NCI-H2171 (cell line): ENCODE results near the gene PRSS48.
"Not testable (repeated sequence)": the region's sequence is repeated elsewhere in the genome, so short reads cannot be mapped to it uniquely, and the experiment has no call there.

Experiments used
- DNase-seq: peaks from one replicate; lab custom pipeline; 2025; lab: John Stamatoyannopoulos, UW

The PRSS48 gene

GRCh38 chr4:151260526-151260925 lies 16.4 kb upstream of the PRSS48 start:
- DNase-seq: no peak

DNA sequence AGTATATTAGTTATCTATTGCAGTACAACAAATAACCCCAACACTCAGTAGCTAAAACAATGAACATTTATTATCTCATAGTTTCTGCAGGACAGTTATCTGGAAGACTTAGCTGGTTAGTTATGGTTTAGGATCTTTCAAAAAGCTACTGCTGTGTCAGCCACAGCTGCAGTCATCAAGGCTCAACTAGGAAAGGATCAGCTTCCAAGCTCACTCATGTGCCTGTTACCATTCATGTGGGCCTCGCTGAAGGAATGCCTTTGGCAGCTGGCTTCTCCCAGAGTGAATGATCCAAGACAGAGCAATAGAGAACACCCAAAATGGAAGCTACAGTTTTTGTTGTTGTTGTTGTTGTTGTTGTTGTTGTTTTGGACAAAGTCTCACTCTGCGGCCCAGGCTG lies 13.5 kb upstream of the PRSS48 start:
- DNase-seq: no peak

DNA sequence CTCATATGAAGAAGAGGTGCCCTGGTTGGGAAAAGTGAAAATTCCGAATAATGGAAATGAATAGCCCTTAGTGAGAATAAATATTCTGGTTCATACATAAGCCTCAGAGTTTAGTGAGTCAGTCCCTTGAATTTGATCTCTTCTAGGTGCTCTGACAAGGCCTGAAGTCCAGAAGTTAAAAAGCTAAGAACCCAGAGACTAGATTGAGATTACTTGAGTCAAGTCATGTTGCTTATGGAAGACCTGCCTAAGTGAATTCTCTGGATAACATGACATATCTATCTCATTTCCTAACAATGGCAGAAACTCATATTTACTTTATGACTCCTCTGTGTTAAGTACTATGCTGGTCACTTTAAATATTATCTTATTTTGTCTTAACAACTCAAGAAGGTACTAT lies 10.5 kb upstream of the PRSS48 start:
- DNase-seq: no peak

DNA sequence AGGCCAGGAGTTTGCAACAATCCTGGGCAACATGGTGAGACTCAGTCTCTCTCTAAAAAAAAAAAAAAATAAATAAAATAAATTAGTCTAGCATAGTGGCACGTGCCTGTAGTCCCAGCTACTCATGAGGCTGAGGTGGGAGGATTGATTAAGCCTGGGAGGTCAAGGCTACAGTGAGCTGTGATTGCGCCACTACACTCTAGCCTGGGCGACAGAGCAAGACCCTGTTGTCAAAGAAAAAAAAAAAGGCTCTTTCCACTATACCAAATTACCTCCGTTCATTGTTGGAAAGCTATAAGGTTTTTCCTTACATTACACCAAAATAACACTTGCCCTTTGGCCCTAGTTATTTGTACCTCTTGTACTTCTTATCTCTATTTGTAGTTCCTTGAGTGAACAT lies 9.9 kb upstream of the PRSS48 start:
- DNase-seq: no peak

- no peak for DNase-seq
These were observed 9.0 kb upstream of the PRSS48 start for GRCh38 chr4:151267822-151268535.

DNA sequence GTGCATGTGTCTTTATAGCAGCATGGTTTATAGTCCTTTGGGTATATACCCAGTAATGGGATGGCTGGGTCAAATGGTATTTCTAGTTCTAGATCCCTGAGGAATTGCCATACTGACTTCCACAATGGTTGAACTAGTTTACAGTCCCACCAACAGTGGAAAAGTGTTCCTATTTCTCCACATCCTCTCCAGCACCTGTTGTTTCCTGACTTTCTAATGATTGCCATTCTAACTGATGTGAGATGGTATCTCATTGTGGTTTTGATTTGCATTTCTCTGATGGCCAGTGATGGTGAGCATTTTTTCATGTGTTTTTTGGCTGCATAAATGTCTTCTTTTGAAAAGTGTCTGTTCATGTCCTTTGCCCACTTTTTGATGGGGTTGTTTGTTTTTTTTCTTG lies 8.1 kb upstream of the PRSS48 start:
- not testable (repeated sequence) for DNase-seq

DNA sequence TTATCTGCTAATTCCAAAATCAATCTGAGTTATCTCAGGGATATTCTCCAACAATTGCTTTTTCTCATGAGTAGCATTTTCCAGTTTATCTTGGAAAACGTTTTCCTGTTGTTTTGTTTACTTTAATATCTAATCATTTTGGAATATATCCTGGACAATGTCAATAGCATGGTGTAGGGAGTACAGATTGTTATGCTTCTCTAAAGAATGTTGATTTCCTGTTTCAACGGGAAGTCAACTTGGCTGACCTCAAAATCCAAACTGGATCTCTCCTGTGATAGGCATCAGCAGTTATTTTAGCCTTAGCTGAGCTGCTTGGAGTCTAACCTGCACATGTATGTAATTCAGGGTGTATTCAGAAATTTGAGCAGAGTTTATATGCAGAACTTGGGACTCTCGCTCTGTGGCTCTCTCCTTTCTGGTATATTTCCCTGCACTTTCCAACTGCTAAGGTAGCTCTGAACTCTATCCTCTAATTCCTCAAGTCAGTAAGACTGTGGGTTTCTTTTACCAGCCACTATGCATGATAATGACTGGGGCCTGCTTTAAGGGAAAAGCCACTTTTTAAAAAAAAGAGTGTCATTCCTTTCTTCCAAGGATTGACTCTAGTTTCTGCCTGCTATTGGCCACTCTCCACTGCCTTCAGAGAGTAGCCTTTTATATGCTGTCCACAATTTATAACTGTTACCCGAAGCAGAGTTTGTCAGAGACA lies 7.7 kb downstream of the PRSS48 start:
- no peak for DNase-seq

DNA sequence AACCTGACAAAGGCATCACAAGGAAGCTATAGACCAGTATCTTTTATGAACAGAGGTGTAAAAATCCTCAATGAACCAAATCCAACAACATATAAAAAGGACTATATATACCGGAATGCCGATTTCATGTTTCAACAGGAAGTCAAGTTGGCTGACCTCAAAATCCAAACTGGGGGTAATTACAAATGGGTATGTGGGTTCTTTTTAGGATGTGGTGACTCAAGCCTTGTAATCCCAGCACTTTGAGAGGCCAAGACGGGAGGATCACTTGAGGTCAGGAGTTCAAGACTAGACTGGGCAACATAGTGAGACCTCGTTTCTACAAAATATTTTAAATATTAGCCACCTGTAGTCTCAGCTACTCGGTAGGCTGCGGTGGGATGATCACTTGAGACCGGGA lies 10.4 kb downstream of the PRSS48 start:
- no peak for DNase-seq

DNA sequence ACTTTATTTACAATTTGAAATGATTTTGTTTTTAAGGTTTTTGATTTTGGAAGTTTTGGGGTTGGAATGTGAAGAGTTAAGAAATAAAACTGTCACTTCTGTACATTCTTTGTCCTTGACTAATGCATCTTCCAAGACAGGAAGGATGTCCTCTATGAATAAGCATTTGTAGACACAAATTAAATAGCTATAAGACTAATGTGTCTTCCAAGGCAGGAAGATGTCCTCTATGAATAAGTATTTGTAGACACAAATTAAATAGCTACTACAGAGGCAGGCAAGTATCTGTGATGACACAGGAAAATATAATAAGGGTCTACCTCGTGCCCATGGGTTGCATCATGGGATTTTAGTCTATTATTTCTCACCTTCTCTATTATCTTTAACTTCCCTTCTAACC lies 14.5 kb downstream of the PRSS48 start:
- DNase-seq: no peak

DNA sequence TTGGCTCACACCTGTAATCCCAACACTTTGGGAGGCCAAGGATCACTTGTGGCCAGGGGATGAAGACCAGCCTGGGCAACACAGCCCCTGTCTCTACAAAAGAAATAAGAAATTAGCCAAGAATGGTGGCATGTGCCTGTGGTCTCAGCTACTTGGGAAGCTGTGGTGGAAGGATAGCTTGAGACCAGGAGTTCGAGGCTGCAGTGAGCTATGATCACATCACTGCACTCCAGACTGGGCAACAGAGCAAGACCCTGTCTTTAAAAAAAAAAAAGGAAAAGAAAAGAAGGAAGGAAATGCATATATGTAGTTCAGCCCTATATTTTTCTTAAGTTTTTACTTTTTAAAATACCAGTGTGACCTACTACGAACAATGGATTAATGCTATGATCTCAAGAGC lies 15.1 kb downstream of the PRSS48 start:
- no peak for DNase-seq

DNA sequence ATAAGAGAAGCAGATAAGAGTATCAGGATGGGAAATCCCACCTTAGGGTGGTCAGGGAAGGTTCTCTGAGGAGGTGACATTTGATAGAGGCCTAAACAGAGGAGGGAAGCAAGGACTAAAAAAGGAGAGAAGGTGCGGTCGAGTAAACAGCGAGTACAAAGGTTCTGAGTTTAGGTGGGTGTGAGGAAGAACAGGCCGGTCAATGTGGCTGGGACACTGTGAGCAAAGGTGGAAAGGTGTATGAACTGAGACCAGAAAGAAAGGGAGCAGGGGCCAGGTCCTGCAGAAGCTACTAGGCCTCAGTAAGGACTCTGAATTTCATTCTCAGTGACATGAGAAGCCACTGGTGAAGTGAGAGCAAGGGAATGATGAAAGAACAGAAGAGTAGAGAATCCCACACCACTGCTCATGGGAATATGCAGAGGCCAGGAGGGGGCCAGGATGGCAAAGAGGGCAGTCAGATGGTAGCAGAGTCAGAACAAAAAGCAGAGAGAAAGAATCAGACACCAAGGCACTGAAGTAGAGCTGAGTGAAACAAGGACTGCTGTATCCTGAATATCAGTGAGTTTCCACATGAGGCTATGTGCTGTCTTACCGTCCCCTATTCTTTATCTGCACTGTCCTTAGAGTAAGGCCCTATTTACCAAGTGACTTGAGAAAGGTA lies 18.0 kb downstream of the PRSS48 start:
- no peak for DNase-seq

DNA sequence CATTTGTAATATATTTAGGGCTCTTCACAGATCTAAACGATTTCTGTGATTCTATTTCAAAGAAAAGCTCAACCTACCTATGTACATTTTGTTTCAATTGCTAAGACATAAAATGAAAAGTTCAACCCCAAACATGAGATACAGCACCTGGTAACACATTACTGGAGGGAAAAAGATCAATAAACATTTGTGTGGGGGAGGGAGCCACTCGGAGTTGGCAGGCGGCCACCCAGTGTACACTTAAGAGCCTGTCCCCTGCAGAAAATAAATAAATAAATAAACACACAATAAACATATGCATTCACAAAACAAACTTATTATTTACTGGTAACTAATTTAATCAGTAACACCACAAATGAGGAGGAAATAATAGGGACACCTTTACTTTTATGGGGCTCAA lies 19.3 kb downstream of the PRSS48 start:
- DNase-seq: no peak

DNA sequence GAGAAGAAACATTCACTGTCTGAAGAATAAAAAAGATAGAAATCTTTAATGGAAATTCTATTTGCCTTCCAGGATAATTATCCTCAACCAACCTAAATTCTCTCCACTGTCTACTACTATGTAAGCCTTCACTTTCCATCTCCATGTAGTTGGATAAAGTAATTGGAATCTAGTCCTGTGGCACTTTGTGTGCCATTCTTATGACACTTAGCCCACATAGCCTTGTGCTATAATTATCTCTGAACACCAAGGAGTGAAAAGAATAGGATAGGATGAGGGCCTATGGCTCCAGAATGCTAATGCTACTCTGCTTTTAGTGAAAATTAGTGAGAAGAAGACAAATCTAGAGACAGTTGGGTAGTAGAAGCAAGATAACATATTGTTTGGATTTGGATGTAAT lies 20.2 kb downstream of the PRSS48 start:
- DNase-seq: no peak

GRCh38 chr4:151302432-151302831 lies 25.5 kb downstream of the PRSS48 start:
- no peak for DNase-seq

DNA sequence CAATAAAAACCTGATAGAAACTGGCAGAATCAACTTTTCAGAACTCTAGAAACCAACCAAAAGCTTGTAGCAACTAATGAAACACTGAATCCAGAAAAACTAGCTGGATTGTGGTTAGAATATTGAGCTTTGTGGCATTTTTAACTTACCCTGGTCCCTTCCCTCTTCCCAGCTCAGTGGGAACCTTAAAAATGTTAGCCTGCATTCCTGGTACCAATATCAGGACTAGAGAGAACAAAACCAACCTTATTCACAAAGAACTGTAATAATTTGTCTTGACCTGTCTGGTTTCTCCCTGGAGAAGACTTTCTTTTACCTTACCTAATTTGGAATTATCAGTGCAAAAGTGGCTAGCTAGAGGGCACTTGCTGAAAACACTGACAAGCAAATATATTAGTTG lies 27.3 kb downstream of the PRSS48 start:
- no peak for DNase-seq

GRCh38 chr4:151304755-151305154 lies 27.8 kb downstream of the PRSS48 start:
- no peak for DNase-seq

GRCh38 chr4:151310124-151310728 lies 33.3 kb downstream of the PRSS48 start:
- DNase-seq: no peak

DNA sequence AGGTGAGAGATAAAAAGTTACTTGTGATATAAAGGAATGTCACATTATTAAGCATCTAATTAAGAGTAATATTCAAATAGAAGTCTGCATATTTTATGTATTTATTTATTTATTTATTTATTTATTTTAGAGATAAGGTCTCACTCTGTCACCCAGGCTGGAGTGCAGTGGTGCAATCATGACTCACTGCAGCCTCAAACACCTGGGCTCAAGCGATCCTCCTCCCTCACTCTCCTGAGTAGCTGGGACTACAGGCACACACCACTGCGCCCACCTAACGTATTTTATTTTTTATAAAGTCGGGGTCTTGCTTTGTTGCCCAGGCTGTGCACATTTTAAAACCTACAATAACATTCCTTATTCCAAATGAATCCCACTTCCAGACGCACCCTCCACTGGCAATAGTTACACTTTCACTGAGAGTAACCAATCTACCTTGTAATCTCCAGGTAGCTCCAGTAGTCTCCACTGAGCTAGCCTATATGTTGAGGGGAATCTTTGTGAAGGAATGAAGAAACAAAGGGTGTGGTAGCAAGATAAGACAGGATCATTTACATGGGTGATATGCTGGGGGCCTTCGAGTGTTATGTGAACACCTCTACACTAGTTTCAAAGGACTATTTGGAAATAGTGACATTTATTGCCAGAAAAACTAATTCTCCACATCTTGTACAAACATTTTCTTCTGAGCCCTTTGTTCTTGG lies 36.5 kb downstream of the PRSS48 start:
- no peak for DNase-seq

- no peak for DNase-seq
These were observed 37.0 kb downstream of the PRSS48 start for GRCh38 chr4:151314010-151314355.

DNA sequence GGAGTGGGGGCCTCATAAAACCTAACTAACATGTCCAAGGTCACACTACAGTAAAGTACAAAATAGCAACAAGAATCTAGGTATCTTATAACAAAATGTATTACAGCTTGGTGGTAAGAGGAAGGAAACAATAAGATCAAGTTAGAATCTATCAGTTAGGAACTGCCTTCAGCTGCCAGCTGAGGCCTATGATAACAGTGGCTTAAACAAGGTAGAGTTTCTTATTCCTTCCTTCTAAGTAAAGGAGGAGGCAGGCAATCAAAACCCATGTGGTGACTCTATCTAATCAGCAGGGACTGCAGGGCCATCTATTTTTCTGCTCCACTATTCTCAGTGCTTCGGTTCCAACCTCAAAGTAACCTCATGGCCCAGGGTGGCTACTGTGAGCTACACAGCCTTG lies 37.5 kb downstream of the PRSS48 start:
- no peak for DNase-seq

GRCh38 chr4:151315212-151315886 lies 38.4 kb downstream of the PRSS48 start:
- DNase-seq: no peak

DNA sequence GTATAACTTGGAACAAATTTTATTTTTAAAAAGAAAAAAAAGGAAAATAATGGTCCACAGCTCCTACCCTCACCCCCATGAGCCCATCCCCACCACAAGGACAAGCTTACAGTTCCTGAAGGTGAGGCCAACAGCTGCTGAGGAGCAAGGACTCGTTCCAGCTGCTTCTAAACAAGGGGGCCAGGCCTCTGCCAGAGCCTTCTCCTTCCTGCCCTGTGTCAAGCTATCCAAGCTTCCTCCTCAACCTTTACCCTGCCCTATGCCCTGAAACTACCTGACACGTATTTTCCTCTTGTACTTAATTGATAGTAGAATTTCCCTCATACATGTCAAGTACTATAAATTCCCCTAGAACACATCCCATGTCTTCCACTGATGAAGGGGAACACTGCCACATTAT lies 39.7 kb downstream of the PRSS48 start:
- DNase-seq: no peak
